ENCODE data around the gene ABCC1. TPM values are rescaled to one million over a fixed set of nuclear protein-coding genes. Genes with fewer than 3 reads are reported as not detected.

The ABCC1 gene
- total and polyA plus RNA-seq, 4 donors: 12.4 to 41.5 (median 31.3) TPM

- Histone ChIP-seq H3K9ac (ENCODE audit: insufficient read depth in 1 of 2, low read length in 2 of 2) (no peak overlapping the region), H3K27me3 (ENCODE audit: control insufficient read depth in 3 of 3, insufficient read depth in 3 of 3, low read length in 2 of 3) (no peaks in the 10 kb centered on the region), H3K4me3 (no peak overlapping the region), H3K27ac (ENCODE audit: low read depth in 1 of 2, low read length in 1 of 2) (peak overlapping the region; percentile 14 to 65), H3K36me3 (ENCODE audit: control insufficient read depth in 4 of 4, insufficient read depth in 4 of 4, low read length in 4 of 4) (peaks cover 0 to 3% (median under 1%) of the 10 kb centered on the region in 4 donors), H3K4me1 (ENCODE audit: control insufficient read depth in 5 of 5, insufficient read depth in 5 of 5, low read length in 5 of 5) (peaks cover 0 to 13% (median 9%) of the 10 kb centered on the region in 5 donors), H3K9me3 (ENCODE audit: control insufficient read depth in 4 of 4, insufficient read depth in 3 of 4, low read length in 3 of 4) (peaks cover 1 to 12% (median 3%) of the 10 kb centered on the region in 4 donors)
- WGBS, 2 donors: 69 to 83% methylated on average over 5 of the region's 5 CpGs
- ATAC-seq (ENCODE audit: insufficient read depth, low FRiP score): no peak
- DNase-seq: no peak
- no peak for TF ChIP-seq CTCF (IDR thresholded peaks at IDR 0.05; ENCODE audit: control extremely low read depth, extremely low read depth)
These were observed 26.9 kb downstream of the ABCC1 start for GRCh38 chr16:15976225-15976812.

- Histone ChIP-seq H3K4me1 (ENCODE audit: control insufficient read depth in 5 of 5, insufficient read depth in 5 of 5, low read length in 5 of 5) (peaks cover 0 to 13% (median 9%) of the 10 kb centered on the region in 5 donors), H3K9ac (ENCODE audit: insufficient read depth in 1 of 2, low read length in 2 of 2) (peak overlapping the region in 1 of 2 donors; percentile 33), H3K9me3 (ENCODE audit: control insufficient read depth in 4 of 4, insufficient read depth in 3 of 4, low read length in 3 of 4) (peaks cover 2 to 13% (median 3%) of the 10 kb centered on the region in 4 donors), H3K27ac (ENCODE audit: low read depth in 1 of 2, low read length in 1 of 2) (peak overlapping the region; percentile 14 to 65), H3K36me3 (ENCODE audit: control insufficient read depth in 4 of 4, insufficient read depth in 4 of 4, low read length in 4 of 4) (peaks cover 0 to 3% (median 1%) of the 10 kb centered on the region in 4 donors), H3K27me3 (ENCODE audit: control insufficient read depth in 3 of 3, insufficient read depth in 3 of 3, low read length in 2 of 3) (no peaks in the 10 kb centered on the region), H3K4me3 (no peak overlapping the region)
- no peak for TF ChIP-seq CTCF (IDR thresholded peaks at IDR 0.05; ENCODE audit: control extremely low read depth, extremely low read depth)
- ATAC-seq (ENCODE audit: insufficient read depth, low FRiP score) (peak; percentile 23), DNase-seq (peak in 2 of 3 donors; percentile 51 to 80)
- 63 to 72% methylated on average over 7 of the region's 7 CpGs for WGBS, 2 donors
These were observed 27.7 kb downstream of the ABCC1 start for GRCh38 chr16:15976929-15977637.

- H3K9ac ChIP-seq (ENCODE audit: insufficient read depth in 1 of 2, low read length in 2 of 2): no peak overlapping the region
- ATAC-seq (ENCODE audit: insufficient read depth, low FRiP score): no peak
- H3K36me3 ChIP-seq (ENCODE audit: control insufficient read depth in 4 of 4, insufficient read depth in 4 of 4, low read length in 4 of 4): peaks cover 0 to 3% (median 1%) of the 10 kb centered on the region in 4 donors
- 51 to 83% methylated on average over 3 of the region's 3 CpGs for WGBS, 2 donors
- H3K9me3 ChIP-seq (ENCODE audit: control insufficient read depth in 4 of 4, insufficient read depth in 3 of 4, low read length in 3 of 4): peaks cover 0 to 11% (median 2%) of the 10 kb centered on the region in 4 donors
- no peak for TF ChIP-seq CTCF (IDR thresholded peaks at IDR 0.05; ENCODE audit: control extremely low read depth, extremely low read depth)
- peaks cover 0 to 14% (median 11%) of the 10 kb centered on the region in 5 donors for H3K4me1 ChIP-seq (ENCODE audit: control insufficient read depth in 5 of 5, insufficient read depth in 5 of 5, low read length in 5 of 5)
- H3K4me3 ChIP-seq: no peak overlapping the region
- DNase-seq: no peak
- no peak overlapping the region for H3K27ac ChIP-seq (ENCODE audit: low read depth in 1 of 2, low read length in 1 of 2)
- no peaks in the 10 kb centered on the region for H3K27me3 ChIP-seq (ENCODE audit: control insufficient read depth in 3 of 3, insufficient read depth in 3 of 3, low read length in 2 of 3)
These were observed 30.4 kb downstream of the ABCC1 start for GRCh38 chr16:15979801-15980200.

Measured in lung (tissue), 12 donors.